Hair follicular keratinocyte (primary cell): ENCODE measurements around the gene HELZ2. TPM values are rescaled to one million over a fixed set of nuclear protein-coding genes. Genes with fewer than 3 reads are reported as not detected.

Experiments used
- total RNA-seq: library from RNA; depleted of rRNA; stranded (reverse); fragments of >200 nt; gene quantifications from 2 replicates; pipeline ENCODE4 v1.2.3, GENCODE V29; 2015

The HELZ2 gene
- 28.9 and 40.2 TPM in 2 replicates for total RNA-seq

GRCh38 chr20:63574156-63574828 lies at the start of gene HELZ2:
Gene HELZ2 (minus strand): TSS chr20:63574239. CDS start chr20:63572385, 1,854 bp downstream.

GRCh38 chr20:63553933-63554290 lies 20.1 kb downstream of the HELZ2 start, which contains the start of gene FNDC11:
Gene FNDC11 (plus strand): TSS chr20:63554159. CDS start chr20:63555664, 1,505 bp downstream.

GRCh38 chr20:63547725-63548480 lies 26.1 kb downstream of the HELZ2 start, which contains the start of gene SRMS:
Gene SRMS (minus strand): TSS chr20:63547749. CDS start chr20:63547463, 286 bp downstream.

GRCh38 chr20:63536997-63537524 lies 37.0 kb downstream of the HELZ2 start, which contains the start of gene PTK6:
Gene PTK6 (minus strand): TSS chr20:63537376. CDS start chr20:63537314, 62 bp downstream.

Other genes with a start within 250 kb of the HELZ2 start
- gene CHRNA4, start 212.9 kb downstream of the HELZ2 start, total RNA-seq = not detected in 2 replicates
- not detected in 2 replicates for gene KCNQ2, start 101.6 kb downstream of the HELZ2 start, total RNA-seq
- gene EEF1A2, start 75.2 kb downstream of the HELZ2 start, total RNA-seq = not detected in 2 replicates
- gene PPDPF, start 53.5 kb downstream of the HELZ2 start, total RNA-seq = 156 and 298 TPM in 2 replicates
- 16.7 and 28.0 TPM in 2 replicates for gene PTK6, start 36.9 kb downstream of the HELZ2 start, total RNA-seq
- gene SRMS, start 26.5 kb downstream of the HELZ2 start, total RNA-seq = 0.39 TPM in 1 of 2 replicates, not detected in the other
- gene FNDC11, start 20.1 kb downstream of the HELZ2 start, total RNA-seq = 1.1 and 1.7 TPM in 2 replicates
- gene GMEB2, start 52.9 kb upstream of the HELZ2 start, total RNA-seq = 10.3 and 11.2 TPM in 2 replicates
- 14.6 and 24.8 TPM in 2 replicates for gene STMN3, start 79.2 kb upstream of the HELZ2 start, total RNA-seq
- gene RTEL1, start 84.1 kb upstream of the HELZ2 start, total RNA-seq = 14.7 and 16.0 TPM in 2 replicates
- gene TNFRSF6B, start 122.4 kb upstream of the HELZ2 start, total RNA-seq = 619 and 1,142 TPM in 2 replicates
- 37.6 and 39.0 TPM in 2 replicates for gene ARFRP1, start 133.7 kb upstream of the HELZ2 start, total RNA-seq
- 23.2 and 24.1 TPM in 2 replicates for gene ZGPAT, start 133.8 kb upstream of the HELZ2 start, total RNA-seq
- 7.3 and 8.9 TPM in 2 replicates for gene LIME1, start 162.4 kb upstream of the HELZ2 start, total RNA-seq
- gene SLC2A4RG, start 165.5 kb upstream of the HELZ2 start, total RNA-seq = 116 and 119 TPM in 2 replicates